NCI-H2227 treated with DMSO at 0.1 percent for 48 hours (cell line): Measurements from ENCODE around the gene FGF12.

ENCODE experiments used
- DNase-seq: peaks from one replicate; lab custom pipeline; 2025; lab: John Stamatoyannopoulos, UW

FGF12 gene

GRCh38 chr3:192413461-192413860 is 313.9 kb downstream of the FGF12 start:
- DNase-seq, result no peak

DNA sequence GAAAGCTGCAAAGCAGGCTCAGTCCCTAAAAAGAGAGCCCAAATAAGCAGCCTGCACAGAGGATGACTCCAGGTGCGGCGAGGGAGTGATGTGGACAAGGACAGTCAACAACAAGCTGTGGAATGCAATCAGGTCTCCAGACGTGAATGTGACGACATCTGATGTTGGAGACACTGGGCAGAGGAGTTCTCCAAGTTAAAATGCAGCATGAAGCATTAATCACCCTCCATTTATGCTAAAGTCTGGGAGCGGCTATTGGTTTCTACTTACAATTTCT is 316.7 kb downstream of the FGF12 start:
- no peak for DNase-seq

GRCh38 chr3:192409838-192410683 is 317.3 kb downstream of the FGF12 start:
- peak; percentile 34 for DNase-seq

- DNase-seq, result no peak
These were observed 318.0 kb downstream of the FGF12 start for GRCh38 chr3:192409201-192409837.

GRCh38 chr3:192408647-192409200 is 318.6 kb downstream of the FGF12 start:
- no peak for DNase-seq

DNA sequence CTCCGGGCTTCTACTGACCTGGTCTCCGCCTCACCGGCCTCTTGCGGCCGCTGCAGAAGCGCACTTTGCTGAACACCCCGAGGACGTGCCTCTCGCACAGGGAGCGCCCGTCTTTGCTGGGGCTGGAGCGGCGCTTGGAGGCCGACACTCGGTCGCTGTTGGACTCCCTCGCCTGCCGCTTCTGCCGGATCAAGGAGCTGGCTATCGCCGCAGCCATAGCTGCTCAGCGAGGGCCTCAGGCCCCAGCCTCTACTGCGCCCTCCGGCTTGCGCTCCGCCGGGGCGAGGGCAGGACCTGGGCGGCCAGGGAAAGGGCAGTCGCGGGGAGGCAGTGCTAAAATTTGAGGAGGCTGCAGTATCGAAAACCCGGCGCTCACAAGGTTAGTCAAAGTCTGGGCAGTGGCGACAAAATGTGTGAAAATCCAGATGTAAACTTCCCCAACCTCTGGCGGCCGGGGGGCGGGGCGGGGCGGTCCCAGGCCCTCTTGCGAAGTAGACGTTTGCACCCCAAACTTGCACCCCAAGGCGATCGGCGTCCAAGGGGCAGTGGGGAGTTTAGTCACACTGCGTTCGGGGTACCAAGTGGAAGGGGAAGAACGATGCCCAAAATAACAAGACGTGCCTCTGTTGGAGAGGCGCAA is 319.2 kb downstream of the FGF12 start:
- no peak for DNase-seq

DNA sequence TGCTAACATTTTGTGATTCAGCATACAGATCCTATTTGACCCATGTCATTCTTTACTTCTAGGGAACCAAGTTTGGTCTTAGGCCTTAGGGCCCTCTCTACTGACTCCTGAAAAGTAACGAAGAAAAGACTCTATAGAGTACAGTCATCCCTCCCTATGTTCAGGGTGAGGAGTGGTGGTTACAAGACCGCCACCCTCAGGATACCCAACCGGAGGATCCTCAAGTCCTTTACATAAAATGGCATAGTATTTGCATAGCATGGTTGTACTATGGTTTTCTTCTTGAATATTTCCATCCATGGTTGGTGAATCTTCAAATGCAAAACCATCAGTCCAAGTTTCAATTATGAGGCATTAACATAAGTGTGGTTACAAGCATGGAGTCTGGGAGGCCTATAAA is 327.6 kb downstream of the FGF12 start:
- no peak for DNase-seq

GRCh38 chr3:192397012-192397411 is 330.3 kb downstream of the FGF12 start:
- DNase-seq, result no peak

DNA sequence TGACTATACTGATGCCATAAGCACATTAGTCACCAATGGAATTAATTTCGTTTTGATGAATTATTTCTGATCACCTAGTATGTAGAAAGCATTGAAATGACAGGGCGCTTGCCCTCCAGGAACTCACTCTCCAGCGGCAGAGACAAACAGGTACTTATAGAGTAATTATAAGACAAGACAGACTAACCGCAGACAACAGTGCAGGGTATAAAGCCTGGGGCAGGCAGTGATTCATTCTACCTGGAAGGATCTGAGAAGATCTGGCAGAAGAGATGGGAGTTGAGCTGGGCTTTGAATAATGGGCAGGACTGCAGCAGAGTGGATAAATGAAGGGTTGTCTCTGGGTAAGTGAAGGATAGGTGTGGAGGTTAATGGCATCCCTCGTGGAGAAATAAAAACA is 331.8 kb downstream of the FGF12 start:
- DNase-seq, result peak; percentile 16

DNA sequence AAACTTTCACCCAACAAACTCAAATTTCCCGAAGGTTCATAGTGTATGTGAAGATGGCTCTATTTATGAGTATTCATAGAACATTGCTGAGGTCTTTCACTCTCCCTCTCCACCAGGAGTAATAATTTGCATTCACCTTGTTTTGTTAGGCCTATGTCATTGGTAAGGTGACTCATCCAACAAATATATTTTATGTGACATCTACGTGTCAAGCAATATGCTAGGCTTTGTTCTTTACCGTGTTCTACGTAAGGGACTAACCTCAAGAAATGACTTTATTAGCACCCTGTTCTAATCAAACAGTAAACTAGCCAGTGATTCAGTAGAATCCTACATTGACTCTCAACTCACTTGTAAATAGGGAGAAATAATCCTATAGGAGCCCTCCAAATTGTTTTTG is 334.4 kb downstream of the FGF12 start:
- DNase-seq, result no peak

- DNase-seq, result no peak
These were observed 344.5 kb downstream of the FGF12 start for GRCh38 chr3:192382861-192383260.

- no peak for DNase-seq
These were observed 353.8 kb downstream of the FGF12 start for GRCh38 chr3:192373586-192373985.

DNA sequence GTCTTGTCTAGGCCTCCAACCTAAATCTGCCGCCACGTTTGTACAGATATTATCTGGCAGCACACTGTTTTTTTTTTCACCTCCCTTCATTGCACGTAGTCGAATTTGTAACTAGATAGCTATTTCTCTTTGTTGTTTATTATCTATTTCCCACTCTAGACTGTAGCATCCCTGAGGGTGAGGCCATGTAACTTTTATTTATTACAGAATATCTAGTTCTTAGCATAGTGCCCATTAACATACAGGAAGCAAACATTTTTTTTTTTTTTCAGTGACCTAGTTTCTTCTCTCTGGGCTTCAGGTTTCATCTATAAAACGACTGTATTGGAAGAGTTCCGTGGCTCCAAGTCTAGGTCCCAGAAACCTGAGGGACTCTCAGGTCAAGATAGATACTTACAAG is 354.3 kb downstream of the FGF12 start:
- DNase-seq, result no peak

DNA sequence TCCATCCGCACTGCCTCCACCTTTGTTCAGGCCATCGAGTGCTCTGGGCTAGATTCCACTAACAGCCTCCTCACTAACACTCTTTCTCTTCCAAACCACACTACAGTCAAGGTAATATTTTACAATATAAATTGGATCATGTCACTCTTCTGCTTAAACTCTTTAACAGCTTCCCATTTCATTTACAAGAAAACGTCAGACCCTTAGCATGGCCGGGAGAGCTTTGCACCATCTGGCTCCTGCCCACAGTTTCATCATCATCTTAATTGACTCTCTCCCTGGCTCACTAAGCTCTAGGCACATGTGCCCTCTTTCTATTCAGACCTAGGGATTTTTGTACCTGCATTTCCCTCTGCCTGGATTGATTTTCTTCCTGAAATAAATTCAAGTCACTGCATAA is 354.7 kb downstream of the FGF12 start:
- DNase-seq, result no peak

DNA sequence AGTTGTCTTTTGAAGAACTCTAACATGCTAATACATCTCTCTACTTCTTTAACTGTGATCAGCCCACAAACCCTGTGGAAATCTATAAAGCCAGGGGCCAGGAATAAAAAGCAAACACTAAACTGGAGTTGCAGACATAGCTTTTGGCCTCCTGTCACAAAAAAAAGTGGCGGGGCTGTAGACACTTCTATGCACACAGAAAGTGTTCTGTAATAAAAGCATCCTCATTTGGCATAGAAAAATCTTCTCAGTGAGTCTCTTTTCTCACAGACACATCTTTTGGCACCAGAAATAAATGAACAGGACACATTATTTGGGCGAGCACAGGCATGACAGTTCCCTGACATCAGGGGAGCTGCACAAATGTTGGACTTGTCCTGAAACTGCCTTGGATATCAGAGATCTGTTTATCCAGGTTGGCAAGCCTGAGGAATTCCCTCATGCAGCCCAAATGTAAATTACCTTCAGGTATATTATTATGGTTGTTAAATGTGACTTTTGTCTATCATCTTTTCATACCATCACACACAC is 355.4 kb downstream of the FGF12 start:
- no peak for DNase-seq

GRCh38 chr3:192367616-192368015 is 359.7 kb downstream of the FGF12 start:
- DNase-seq, result no peak

GRCh38 chr3:192366916-192367315 is 360.4 kb downstream of the FGF12 start:
- no peak for DNase-seq

- DNase-seq, result no peak
These were observed 361.8 kb downstream of the FGF12 start for GRCh38 chr3:192365571-192365970.

DNA sequence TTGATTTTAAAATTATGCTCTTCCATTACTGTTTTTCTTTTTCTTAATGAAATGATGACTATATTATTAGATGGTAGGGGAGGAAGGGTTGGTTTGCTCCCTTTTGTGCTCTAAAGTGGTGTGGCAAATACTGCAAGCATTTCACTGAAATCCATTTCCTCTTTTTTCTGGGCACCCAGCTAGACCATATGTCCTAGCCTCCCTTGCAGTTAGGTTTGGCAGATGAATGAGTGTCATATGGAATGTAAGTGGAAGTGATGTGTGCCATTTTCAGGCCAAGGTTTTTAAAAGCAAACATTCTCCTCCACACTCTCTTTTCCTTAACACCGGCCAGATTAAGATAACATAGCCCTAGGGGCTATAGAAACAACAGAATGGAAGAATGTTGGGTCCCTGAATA is 363.0 kb downstream of the FGF12 start:
- no peak for DNase-seq

GRCh38 chr3:192354687-192355086 is 372.7 kb downstream of the FGF12 start:
- DNase-seq, result no peak

DNA sequence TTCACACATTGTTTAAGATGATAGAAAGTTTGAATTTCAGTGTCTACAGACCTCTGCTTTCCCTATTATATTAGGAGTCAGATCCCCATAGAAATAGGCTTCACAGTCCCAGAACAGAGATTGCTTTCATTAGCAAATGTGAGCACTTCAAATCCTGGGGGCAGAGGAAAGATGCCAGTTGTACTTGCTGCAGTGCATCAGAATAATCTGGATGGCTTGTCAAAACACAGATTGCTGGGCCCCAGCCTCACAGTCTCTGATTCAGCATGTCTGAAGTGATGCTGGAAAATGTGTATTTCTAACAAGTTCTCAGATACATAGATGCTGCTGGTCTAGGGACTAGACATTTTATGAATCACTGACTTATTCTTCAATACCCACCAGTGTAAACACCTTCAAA is 375.2 kb downstream of the FGF12 start:
- no peak for DNase-seq

DNA sequence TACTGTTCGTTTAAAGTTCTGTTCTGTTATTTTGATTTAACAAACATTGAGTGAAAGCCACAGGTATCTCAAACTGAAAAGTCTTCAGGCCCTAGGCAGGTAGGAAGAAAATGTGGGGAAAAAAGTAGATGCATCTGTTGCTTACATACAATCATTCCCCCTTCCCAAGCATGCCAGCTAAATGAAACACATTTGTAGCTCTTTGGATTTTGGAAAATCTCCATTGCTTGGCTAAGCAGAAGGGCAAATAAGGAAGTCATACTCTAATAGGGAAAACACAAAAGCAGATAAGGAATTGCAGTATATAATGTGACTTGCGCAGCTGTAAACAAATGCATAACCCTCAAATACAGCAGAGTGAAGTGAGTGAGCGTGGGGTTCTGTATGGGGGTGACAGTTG is 375.9 kb downstream of the FGF12 start:
- DNase-seq, result no peak

- no peak for DNase-seq
These were observed 387.3 kb downstream of the FGF12 start for GRCh38 chr3:192340031-192340430.
